Measurements from ENCODE around the gene PLCB4. TPM values are rescaled to one million over a fixed set of nuclear protein-coding genes. Genes with fewer than 3 reads are reported as not detected.
A peak's percentile ranks its signal among the peaks of the same experiment; 100 is the strongest.

Gene PLCB4
- total and polyA plus RNA-seq, 2 experiments from 2014 or later, result 6.5 to 16.1 TPM

GRCh38 chr20:9402546-9402945 is 333.7 kb downstream of the PLCB4 start (continued):
- no peak for TF ChIP-seq ETS1 (IDR thresholded peaks at IDR 0.05)

GRCh38 chr20:9403448-9403847 is 334.6 kb downstream of the PLCB4 start:
- Mint-ChIP-seq H3K9me3 (no peaks in the 10 kb centered on the region), H3K4me1 (peaks cover 12% of the 10 kb centered on the region; the same call in 2 of the 3 replicates), H3K27me3 (ENCODE audit: insufficient read depth, low read depth, poor library complexity) (no peaks in the 10 kb centered on the region), H3K27ac (no peak overlapping the region), H3K36me3 (ENCODE audit: low read depth) (0 out of 3 replicates have a peak, but pooled peaks cover 3% of the 10 kb centered on the region), H3K4me3 (no peak overlapping the region)
- no peaks in the 10 kb centered on the region for H3F3A ChIP-seq (replicated peaks; ENCODE audit: low read depth)
- no peak for TF ChIP-seq ZNF114 (CRISPR knock-in tag; IDR thresholded peaks at IDR 0.05)
- no peak for TF ChIP-seq EZH2phosphoT487 (IDR thresholded peaks at IDR 0.05; ENCODE audit: unreplicated experiment)
- no peak for TF ChIP-seq NANOG (IDR thresholded peaks at IDR 0.05; ENCODE audit: borderline replicate concordance)
- TF ChIP-seq JUNB (IDR thresholded peaks at IDR 0.05; ENCODE audit: unreplicated experiment), result no peak
- TF ChIP-seq POLR2AphosphoS5 (IDR thresholded peaks at IDR 0.05; ENCODE audit: low read depth), result no peak
- TF ChIP-seq ZNF331 (CRISPR knock-in tag; IDR thresholded peaks at IDR 0.05; ENCODE audit: low read depth), result no peak
- no peak for TF ChIP-seq EZH2 (IDR thresholded peaks at IDR 0.05; ENCODE audit: low read depth, unreplicated experiment)
- peaks cover 12% of the 10 kb centered on the region for H3K4me1 ChIP-seq (ENCODE audit: insufficient read depth)
- no peak overlapping the region for H3K4me3 ChIP-seq
- H3K4me2 ChIP-seq, result no peak overlapping the region
- no peaks in the 10 kb centered on the region for H3K79me2 ChIP-seq (replicated peaks; ENCODE audit: insufficient read depth)
- DNase-seq (ENCODE audit: low spot score) (no peak), ATAC-seq (no peak)
- no peaks in the 10 kb centered on the region for H4K20me1 ChIP-seq (replicated peaks; ENCODE audit: insufficient read depth)
- 0 out of 2 replicates have a peak, but pooled peaks cover 5% of the 10 kb centered on the region for H3K9me2 ChIP-seq (ENCODE audit: insufficient read depth)
- no peak overlapping the region for H2AFZ ChIP-seq
- H3K27me3 ChIP-seq (ENCODE audit: insufficient read depth), result no peaks in the 10 kb centered on the region
- H3K27ac ChIP-seq (ENCODE audit: low read depth), result no peak overlapping the region
- H3K36me3 ChIP-seq (ENCODE audit: insufficient read depth), result no peaks in the 10 kb centered on the region

GRCh38 chr20:9407805-9408421 is 339.0 kb downstream of the PLCB4 start:
- Mint-ChIP-seq H3K27ac (no peak overlapping the region), H3K27me3 (ENCODE audit: insufficient read depth, low read depth, poor library complexity) (no peaks in the 10 kb centered on the region), H3K9me3 (no peaks in the 10 kb centered on the region), H3K36me3 (ENCODE audit: low read depth) (peaks cover 9% of the 10 kb centered on the region), H3K4me1 (no peaks in the 10 kb centered on the region; the same call in 2 of the 3 replicates), H3K4me3 (no peak overlapping the region)
- Histone ChIP-seq H3K36me3 (ENCODE audit: insufficient read depth) (no peaks in the 10 kb centered on the region), H3F3A (replicated peaks; ENCODE audit: low read depth) (no peaks in the 10 kb centered on the region), H3K4me2 (no peak overlapping the region), H2AFZ (no peak overlapping the region), H3K27me3 (ENCODE audit: insufficient read depth) (no peaks in the 10 kb centered on the region), H3K9me2 (ENCODE audit: insufficient read depth) (0 out of 2 replicates have a peak, but pooled peaks cover 5% of the 10 kb centered on the region), H3K4me3 (no peak overlapping the region), H3K27ac (ENCODE audit: low read depth) (no peak overlapping the region), H3K79me2 (replicated peaks; ENCODE audit: insufficient read depth) (no peaks in the 10 kb centered on the region), H4K20me1 (replicated peaks; ENCODE audit: insufficient read depth) (no peaks in the 10 kb centered on the region), H3K4me1 (ENCODE audit: insufficient read depth) (no peaks in the 10 kb centered on the region)
- TF ChIP-seq CREB1 (CRISPR knock-in tag; IDR thresholded peaks at IDR 0.05; ENCODE audit: low read depth) (no peak), CTCF (conservative IDR thresholded peaks at IDR 0.05; ENCODE audit: low read depth in 2 of 2) (peak; percentile 90 to 94)
- ATAC-seq, result peak; percentile 94
- peak; percentile 79 for DNase-seq (ENCODE audit: low spot score)

Data from GM23338 (cell line).